KMS-11 (cell line): ENCODE data around the gene UBE2I.

ENCODE experiments used
- H2AFZ ChIP-seq: fragments of 200-600 bp; sonication (generic); 2 replicates; pipeline ENCODE4 v1.6.1; 2016; ENCODE audit warnings: antibody characterized with exemption, mixed run types, low read depth
- H3K27ac ChIP-seq: fragments of 200-600 bp; sonication (generic); 2 replicates; pipeline ENCODE4 v1.6.1; 2016; ENCODE audit warnings: mild to moderate bottlenecking, mixed run types
- H3K27me3 ChIP-seq: fragments of 200-600 bp; sonication (generic); 2 replicates; pipeline ENCODE4 v1.6.1; 2017; ENCODE audit warnings: mild to moderate bottlenecking, low read depth, mixed run types, moderate library complexity; ENCODE audit not compliant: insufficient read depth
- H3K36me3 ChIP-seq: fragments of 200-600 bp; sonication (generic); 2 replicates; pipeline ENCODE4 v1.6.1; 2017; ENCODE audit warnings: mild to moderate bottlenecking, mixed run types; ENCODE audit not compliant: insufficient read depth
- H3K4me1 ChIP-seq: fragments of 200-600 bp; sonication (generic); 2 replicates; pipeline ENCODE4 v1.6.1; 2016; ENCODE audit warnings: mild to moderate bottlenecking, low read depth, mixed run types; ENCODE audit not compliant: poor library complexity, severe bottlenecking
- H3K4me2 ChIP-seq: fragments of 200-600 bp; sonication (generic); 2 replicates; pipeline ENCODE4 v1.7.0; 2016; ENCODE audit warnings: mild to moderate bottlenecking, mixed run types
- H3K4me3 ChIP-seq: fragments of 200-600 bp; sonication (generic); IDR thresholded peaks from 2 replicates; pipeline ENCODE4 v1.6.1; 2017; ENCODE audit warnings: low read depth, low read length, mixed read lengths; ENCODE audit not compliant: insufficient read depth
- H3K79me2 ChIP-seq: fragments of 200-600 bp; sonication (generic); 2 replicates; pipeline ENCODE4 v1.6.1; 2016; ENCODE audit warnings: low read depth, mixed run types; ENCODE audit not compliant: insufficient read depth
- H3K9ac ChIP-seq: fragments of 200-600 bp; sonication (generic); 2 replicates; pipeline ENCODE4 v1.6.1; 2016; ENCODE audit warnings: mild to moderate bottlenecking, mixed run types
- H4K20me1 ChIP-seq: fragments of 200-600 bp; sonication (generic); 2 replicates; pipeline ENCODE4 v1.6.1; 2016; ENCODE audit warnings: mild to moderate bottlenecking, mixed run types; ENCODE audit not compliant: insufficient read depth
- CTCF ChIP-seq: fragments of 200-600 bp; sonication (generic); conservative IDR thresholded peaks from 2 replicates; pipeline ENCODE4 v1.6.1; 2017; ENCODE audit warnings: low read depth, mild to moderate bottlenecking, antibody characterized with exemption, low read length, moderate library complexity, mixed read lengths

UBE2I gene

DNA sequence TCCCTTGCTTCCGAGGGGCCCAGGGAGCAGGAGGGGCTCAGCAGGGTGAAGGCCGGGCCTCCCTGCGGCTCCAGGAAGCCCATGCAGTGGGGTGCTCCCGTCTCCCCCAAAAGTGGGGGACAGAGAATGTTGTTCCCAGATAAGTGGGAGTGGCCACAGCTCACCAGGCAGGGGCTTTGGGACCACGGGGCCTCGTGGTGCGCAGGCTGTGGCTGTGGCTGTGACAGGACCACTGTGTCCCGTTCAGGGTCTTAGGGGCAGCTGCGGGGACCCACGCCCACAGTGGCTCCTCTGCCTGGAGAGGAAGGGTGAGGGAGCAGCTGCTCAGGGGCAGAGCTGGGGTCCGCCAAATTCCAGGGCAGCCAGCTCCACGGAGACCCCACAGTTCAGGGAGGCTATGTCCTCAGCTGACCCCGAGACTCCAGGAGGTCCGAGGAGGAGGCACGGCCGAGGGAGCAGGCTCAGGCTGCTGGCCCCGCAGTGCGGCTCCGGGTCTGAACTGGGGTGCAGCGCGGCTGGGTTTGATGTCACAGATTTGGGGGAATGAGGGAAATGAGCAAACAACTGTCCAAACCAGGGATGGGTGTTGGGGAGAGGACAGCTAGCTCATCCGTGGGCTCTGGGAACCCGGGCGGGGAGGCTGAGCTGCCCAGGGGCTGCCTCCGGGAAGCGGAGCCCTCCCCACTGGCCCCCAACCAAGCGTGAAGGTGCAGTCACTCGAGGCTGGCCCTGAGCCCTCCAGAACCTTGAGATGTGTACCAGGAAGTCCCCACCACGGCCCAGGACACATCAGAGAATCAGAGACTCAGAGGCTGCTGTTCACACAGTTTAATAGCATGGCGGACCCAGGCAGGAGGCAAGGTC is 30.1 kb upstream of the UBE2I start:
- Histone ChIP-seq H3K4me2 (no peak overlapping the region), H3K4me3 (no peak overlapping the region), H3K4me1 (no peaks in the 10 kb centered on the region), H3K27ac (no peak overlapping the region), H3K27me3 (peaks cover 96% of the 10 kb centered on the region), H3K36me3 (no peaks in the 10 kb centered on the region), H3K79me2 (no peaks in the 10 kb centered on the region), H2AFZ (no peak overlapping the region), H3K9ac (no peak overlapping the region), H4K20me1 (no peaks in the 10 kb centered on the region)
- no peak for TF ChIP-seq CTCF

DNA sequence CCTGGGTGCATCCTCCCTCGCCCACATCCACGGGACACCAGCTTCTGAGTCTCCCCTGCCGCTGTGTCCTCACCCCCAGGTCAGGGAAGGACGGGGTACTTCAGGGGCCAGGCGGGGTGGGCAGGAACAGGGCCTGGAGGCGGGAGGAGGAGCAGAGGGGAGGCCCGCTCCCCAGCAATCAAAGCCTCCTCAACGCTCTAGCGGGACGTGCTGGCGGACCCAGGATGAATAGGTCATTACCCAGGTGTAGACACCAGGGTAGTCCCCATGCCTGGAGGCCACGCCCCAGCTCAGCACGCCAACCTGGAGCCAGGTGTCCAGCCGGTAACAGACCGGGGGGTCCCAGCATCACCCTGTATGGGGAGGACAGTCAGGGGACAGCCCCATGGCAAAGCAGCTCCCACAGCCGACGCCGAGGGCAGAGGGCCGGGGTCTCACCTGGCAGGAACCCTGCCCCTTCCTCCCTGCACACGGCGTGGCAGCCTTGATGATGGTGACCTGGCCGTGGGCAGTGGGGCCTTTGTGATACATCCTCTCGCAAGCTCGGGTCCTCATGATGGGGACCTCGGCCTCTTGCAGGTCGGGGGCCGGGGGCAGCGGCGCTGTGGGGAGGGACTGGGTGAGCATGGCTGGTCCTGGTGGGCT is 29.4 kb upstream of the UBE2I start:
- TF ChIP-seq CTCF = no peak
- peaks cover 95% of the 10 kb centered on the region for H3K27me3 ChIP-seq

GRCh38 chr16:1280783-1281182 is 28.7 kb upstream of the UBE2I start:
- Histone ChIP-seq H2AFZ (no peak overlapping the region), H3K36me3 (no peaks in the 10 kb centered on the region), H3K27me3 (peaks cover 96% of the 10 kb centered on the region), H3K4me3 (no peak overlapping the region), H3K4me1 (no peaks in the 10 kb centered on the region), H3K27ac (no peak overlapping the region), H4K20me1 (no peaks in the 10 kb centered on the region), H3K4me2 (no peak overlapping the region), H3K9ac (no peak overlapping the region), H3K79me2 (no peaks in the 10 kb centered on the region)
- TF ChIP-seq CTCF = no peak

More for the DNA sequence above, 29.4 kb upstream of the UBE2I start:
- H2AFZ ChIP-seq = no peak overlapping the region
- H3K27ac ChIP-seq = no peak overlapping the region
- no peak overlapping the region for H3K9ac ChIP-seq
- H3K4me1 ChIP-seq = no peaks in the 10 kb centered on the region
- H3K36me3 ChIP-seq = no peaks in the 10 kb centered on the region
- no peak overlapping the region for H3K4me2 ChIP-seq
- no peaks in the 10 kb centered on the region for H3K79me2 ChIP-seq
- no peak overlapping the region for H3K4me3 ChIP-seq
- H4K20me1 ChIP-seq = no peaks in the 10 kb centered on the region

DNA sequence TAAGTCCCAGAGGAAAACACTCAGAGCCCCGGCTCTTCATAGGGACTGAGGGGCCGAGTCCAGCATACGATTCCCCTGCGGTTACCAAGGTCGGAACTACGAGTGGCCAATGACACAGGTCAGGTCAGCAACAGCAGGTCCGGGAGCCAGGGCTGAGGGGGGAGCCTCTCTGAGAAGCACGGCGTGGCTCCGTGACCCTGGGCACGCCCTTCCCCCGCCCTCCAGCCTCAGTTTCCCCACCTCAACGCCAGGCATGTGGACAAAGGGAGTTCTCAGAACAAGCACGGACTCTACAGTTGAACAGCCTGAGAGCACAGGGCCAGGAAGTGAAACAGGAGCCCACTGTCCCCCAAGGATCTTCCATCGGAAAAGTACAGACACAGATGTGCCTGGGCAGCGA is 27.9 kb upstream of the UBE2I start:
- peaks cover 96% of the 10 kb centered on the region for H3K27me3 ChIP-seq
- H3K4me3 ChIP-seq = no peak overlapping the region
- no peak for TF ChIP-seq CTCF
- no peak overlapping the region for H3K27ac ChIP-seq
- H3K4me2 ChIP-seq = no peak overlapping the region
- H3K9ac ChIP-seq = no peak overlapping the region
- H2AFZ ChIP-seq = no peak overlapping the region
- no peaks in the 10 kb centered on the region for H3K4me1 ChIP-seq
- H3K36me3 ChIP-seq = no peaks in the 10 kb centered on the region
- no peaks in the 10 kb centered on the region for H4K20me1 ChIP-seq
- H3K79me2 ChIP-seq = no peaks in the 10 kb centered on the region
